Endodermal cell (in vitro differentiated cells): ENCODE data around the gene ACTG2. TPM values are rescaled to one million over a fixed set of nuclear protein-coding genes. Genes with fewer than 3 reads are reported as not detected.

Experiments
- DNase-seq: peaks from one replicate; pipeline ENCODE4 v3.0.0-alpha.2; 2017
- H3K27ac ChIP-seq: 2 replicates; pipeline ENCODE4 v1.5.1; 2013; ENCODE audit warnings: mild to moderate bottlenecking, low read depth, low read length, moderate library complexity
- H3K27me3 ChIP-seq: 2 replicates; pipeline ENCODE4 v1.6.1; 2013; ENCODE audit warnings: mild to moderate bottlenecking, low read length, moderate library complexity; ENCODE audit not compliant: insufficient read depth, control insufficient read depth, poor library complexity, severe bottlenecking
- H3K36me3 ChIP-seq: 2 replicates; pipeline ENCODE4 v1.7.0; 2013; ENCODE audit warnings: mild to moderate bottlenecking, low read length, moderate library complexity; ENCODE audit not compliant: control insufficient read depth, insufficient read depth
- H3K4me1 ChIP-seq: one replicate; pipeline ENCODE4 v1.7.0; 2013; ENCODE audit warnings: low read length; ENCODE audit not compliant: control insufficient read depth, insufficient read depth
- H3K4me3 ChIP-seq: 2 replicates; pipeline ENCODE4 v1.5.1; 2013; ENCODE audit warnings: mild to moderate bottlenecking, low read length, moderate library complexity
- H3K9ac ChIP-seq: 2 replicates; pipeline ENCODE4 v1.6.1; 2013; ENCODE audit warnings: mild to moderate bottlenecking, low read length, moderate library complexity; ENCODE audit not compliant: poor library complexity, severe bottlenecking; ENCODE audit errors: extremely low read depth
- H3K9me3 ChIP-seq: 2 replicates; pipeline ENCODE4 v1.6.1; 2013; ENCODE audit warnings: mild to moderate bottlenecking, low read length, moderate library complexity; ENCODE audit not compliant: control insufficient read depth
- H3K27ac Mint-ChIP-seq: 2 replicates; pipeline ENCODE4 v1.8.0; 2020; ENCODE audit warnings: mixed read lengths
- H3K27me3 Mint-ChIP-seq: 2 replicates; pipeline ENCODE4 v1.8.0; 2021; ENCODE audit warnings: mild to moderate bottlenecking, mixed read lengths; ENCODE audit not compliant: insufficient read depth
- H3K36me3 Mint-ChIP-seq: 2 replicates; pipeline ENCODE4 v1.8.0; 2020; ENCODE audit warnings: low read depth, mixed read lengths
- H3K4me1 Mint-ChIP-seq: 2 replicates; pipeline ENCODE4 v1.8.0; 2020; ENCODE audit warnings: mixed read lengths
- H3K4me3 Mint-ChIP-seq: 2 replicates; pipeline ENCODE4 v1.8.0; 2020; ENCODE audit warnings: mild to moderate bottlenecking, moderate library complexity, mixed read lengths
- H3K9me3 Mint-ChIP-seq: 2 replicates; pipeline ENCODE4 v1.8.0; 2020; ENCODE audit warnings: mild to moderate bottlenecking, mixed read lengths
- WGBS, 2 experiments: methylation state at CpG; one replicate each; pipeline versions ENCODE4 v1.1.5 to v1.1.7; 2013; ENCODE audit warnings: missing lambda C conversion rate in 2 of 2, mixed read lengths in 1 of 2; ENCODE audit not compliant: insufficient coverage in 1 of 2, insufficient read length in 1 of 2; 5-methylcytosine and 5-hydroxymethylcytosine counted together
- total RNA-seq, 2 donors: library from RNA; stranded (reverse); fragmentation: NEBNext Ultra II Directional in 1 of 2; extraction: Animal tissue kit (Norgen Biotek cat#: 25700) in 1 of 2; gene quantifications; 2 replicates in 1 of 2; 3 replicates in 1 of 2; pipeline ENCODE4 v1.2.1, GENCODE V29; 2021
- TF ChIP-seq, protein P1 (sequence below): fragments of 200-600 bp; sonication (generic); conservative IDR thresholded peaks from 2 replicates; pipeline ENCODE4 v1.5.0; 2021; ENCODE audit warnings: antibody characterized with exemption, mild to moderate bottlenecking

ACTG2 gene
- total RNA-seq, 2 donors from 2014 or later, result 1.5 to 1.6 TPM

DNA sequence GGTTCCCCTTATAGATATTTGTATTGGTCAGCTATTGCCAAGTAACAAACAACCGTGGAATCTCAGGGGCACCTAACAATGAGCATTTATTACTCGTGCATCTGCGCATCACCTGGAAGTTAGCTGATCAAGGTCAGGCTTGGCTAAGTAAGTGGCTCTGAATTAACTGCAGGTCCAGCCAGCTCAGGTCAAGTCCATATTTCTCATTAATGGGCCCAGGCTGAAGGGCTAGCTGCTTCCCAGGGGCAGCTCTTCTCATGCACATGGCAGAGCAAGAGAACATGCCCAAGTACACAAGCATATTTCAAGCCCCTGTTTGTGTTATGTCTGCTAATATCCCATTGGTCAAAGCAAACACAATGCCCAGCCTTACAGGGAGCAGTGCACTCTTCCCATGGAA lies 26.0 kb downstream of the ACTG2 start:
- H3K36me3 Mint-ChIP-seq, result no peaks in the 10 kb centered on the region
- H3K36me3 ChIP-seq, result no peaks in the 10 kb centered on the region
- peaks cover 30% of the 10 kb centered on the region for H3K27me3 Mint-ChIP-seq
- TF ChIP-seq, protein P1, sequence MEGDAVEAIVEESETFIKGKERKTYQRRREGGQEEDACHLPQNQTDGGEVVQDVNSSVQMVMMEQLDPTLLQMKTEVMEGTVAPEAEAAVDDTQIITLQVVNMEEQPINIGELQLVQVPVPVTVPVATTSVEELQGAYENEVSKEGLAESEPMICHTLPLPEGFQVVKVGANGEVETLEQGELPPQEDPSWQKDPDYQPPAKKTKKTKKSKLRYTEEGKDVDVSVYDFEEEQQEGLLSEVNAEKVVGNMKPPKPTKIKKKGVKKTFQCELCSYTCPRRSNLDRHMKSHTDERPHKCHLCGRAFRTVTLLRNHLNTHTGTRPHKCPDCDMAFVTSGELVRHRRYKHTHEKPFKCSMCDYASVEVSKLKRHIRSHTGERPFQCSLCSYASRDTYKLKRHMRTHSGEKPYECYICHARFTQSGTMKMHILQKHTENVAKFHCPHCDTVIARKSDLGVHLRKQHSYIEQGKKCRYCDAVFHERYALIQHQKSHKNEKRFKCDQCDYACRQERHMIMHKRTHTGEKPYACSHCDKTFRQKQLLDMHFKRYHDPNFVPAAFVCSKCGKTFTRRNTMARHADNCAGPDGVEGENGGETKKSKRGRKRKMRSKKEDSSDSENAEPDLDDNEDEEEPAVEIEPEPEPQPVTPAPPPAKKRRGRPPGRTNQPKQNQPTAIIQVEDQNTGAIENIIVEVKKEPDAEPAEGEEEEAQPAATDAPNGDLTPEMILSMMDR, result no peak
- no peaks in the 10 kb centered on the region for H3K9me3 ChIP-seq
- WGBS, 2 experiments, result 81 to 88% methylated on average over 3 of the region's 3 CpGs
- H3K4me1 ChIP-seq, result no peaks in the 10 kb centered on the region
- H3K4me3 Mint-ChIP-seq, result no peak overlapping the region
- H3K9me3 Mint-ChIP-seq, result no peaks in the 10 kb centered on the region
- DNase-seq, result peak; percentile 11
- no peak overlapping the region for H3K4me3 ChIP-seq
- H3K27me3 ChIP-seq, result peaks cover 7% of the 10 kb centered on the region
- H3K4me1 Mint-ChIP-seq, result peaks cover 4% of the 10 kb centered on the region
- no peak overlapping the region for H3K9ac ChIP-seq
- no peak overlapping the region for H3K27ac Mint-ChIP-seq
- no peak overlapping the region for H3K27ac ChIP-seq

DNA sequence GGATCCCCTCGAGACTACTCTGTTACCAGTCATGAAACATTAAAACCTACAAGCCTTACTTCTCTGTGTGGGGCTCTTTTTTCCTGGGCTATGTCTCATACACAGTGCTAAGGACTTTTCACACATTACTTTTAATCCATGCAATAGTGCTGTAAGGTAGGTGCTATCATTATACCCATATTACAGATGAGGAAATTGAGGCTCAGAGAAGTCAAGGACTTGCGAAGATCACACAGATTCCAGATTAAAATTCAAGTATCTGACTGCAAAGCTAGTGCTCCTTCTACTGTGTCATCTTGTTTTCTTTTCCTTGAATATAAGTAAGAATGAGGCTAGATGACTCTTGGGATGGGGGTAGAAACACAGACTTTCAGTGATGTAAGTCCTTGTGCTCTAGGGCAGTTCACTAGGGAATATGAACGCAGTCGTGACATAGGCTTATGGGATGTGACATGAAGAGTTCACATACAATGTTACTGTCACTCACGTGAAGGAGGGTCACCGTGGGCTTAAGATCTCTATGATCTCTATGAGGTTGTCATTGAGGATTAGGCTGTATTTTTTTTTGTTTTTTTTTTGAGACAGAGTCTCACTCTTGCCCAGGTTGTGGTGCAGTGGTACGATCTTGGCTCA lies 26.9 kb downstream of the ACTG2 start:
- H3K36me3 ChIP-seq, result no peaks in the 10 kb centered on the region
- Mint-ChIP-seq H3K4me1 (peaks cover 4% of the 10 kb centered on the region), H3K27ac (no peak overlapping the region), H3K27me3 (peaks cover 30% of the 10 kb centered on the region), H3K36me3 (no peaks in the 10 kb centered on the region), H3K9me3 (no peaks in the 10 kb centered on the region), H3K4me3 (no peak overlapping the region)
- no peak overlapping the region for H3K9ac ChIP-seq
- TF ChIP-seq, protein P1, result no peak
- peaks cover 9% of the 10 kb centered on the region for H3K27me3 ChIP-seq
- H3K27ac ChIP-seq, result no peak overlapping the region
- WGBS, 2 experiments, result 95 to 100% methylated on average over 4 to 7 of the region's 7 CpGs
- H3K4me1 ChIP-seq, result no peaks in the 10 kb centered on the region
- no peak overlapping the region for H3K4me3 ChIP-seq
- DNase-seq, result peak; percentile 4
- H3K9me3 ChIP-seq, result no peaks in the 10 kb centered on the region

DNA sequence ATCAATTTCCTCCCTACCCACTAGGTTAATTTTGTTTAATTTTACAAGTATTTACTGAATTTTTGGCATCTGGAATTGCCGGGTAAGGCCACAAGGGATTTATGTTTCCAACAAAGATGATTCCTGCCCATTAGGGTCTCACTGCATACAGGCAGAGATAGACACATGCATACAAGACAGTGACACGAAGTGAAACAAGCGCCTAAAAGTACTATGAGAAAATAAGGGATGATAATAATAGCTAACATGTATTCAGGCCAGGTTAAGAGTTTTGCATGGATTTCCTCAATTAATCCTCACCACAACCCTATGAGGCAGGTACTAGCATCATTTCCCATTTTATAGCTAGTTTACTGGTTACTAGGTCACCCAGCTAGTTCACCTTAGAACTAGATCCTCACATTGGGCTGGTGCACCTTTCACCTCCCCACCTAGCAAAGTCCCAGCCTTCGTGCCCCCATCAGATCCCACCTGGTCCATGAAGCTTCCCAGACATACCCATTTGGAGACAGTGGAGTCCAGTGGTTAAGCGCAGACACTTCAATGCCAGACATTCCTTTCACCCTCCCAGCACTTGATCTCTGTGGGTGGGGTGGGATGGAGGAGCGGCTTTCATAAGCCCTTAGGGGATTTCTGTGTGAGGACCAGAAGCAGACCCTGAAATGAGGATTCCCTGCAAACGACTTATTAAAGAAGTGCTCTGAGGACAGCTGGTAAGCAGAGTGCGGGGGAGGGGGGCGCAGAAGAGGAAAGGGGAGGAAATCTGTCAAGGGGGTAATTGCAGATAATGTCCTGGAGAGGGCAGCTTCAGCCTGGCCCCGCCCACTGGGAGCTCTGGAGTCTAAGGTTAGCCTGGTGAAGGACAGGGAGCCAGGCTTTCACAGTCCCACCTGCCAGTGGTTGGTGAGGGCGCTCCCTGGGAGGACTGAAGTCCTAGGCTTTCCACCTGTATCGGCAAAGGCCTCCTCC lies 28.1 kb downstream of the ACTG2 start:
- no peak overlapping the region for H3K4me3 ChIP-seq
- H3K9ac ChIP-seq, result no peak overlapping the region
- peaks cover 9% of the 10 kb centered on the region for H3K27me3 ChIP-seq
- WGBS, 2 experiments, result 58 to 80% methylated on average over 1 to 12 of the region's 12 CpGs
- DNase-seq, result peak; percentile 92
- H3K36me3 ChIP-seq, result no peaks in the 10 kb centered on the region
- no peak overlapping the region for H3K27ac ChIP-seq
- no peaks in the 10 kb centered on the region for H3K9me3 Mint-ChIP-seq
- H3K9me3 ChIP-seq, result no peaks in the 10 kb centered on the region
- no peak overlapping the region for H3K4me3 Mint-ChIP-seq
- peaks cover 28% of the 10 kb centered on the region for H3K27me3 Mint-ChIP-seq
- H3K36me3 Mint-ChIP-seq, result no peaks in the 10 kb centered on the region
- no peaks in the 10 kb centered on the region for H3K4me1 ChIP-seq
- H3K27ac Mint-ChIP-seq, result no peak overlapping the region
- H3K4me1 Mint-ChIP-seq, result peaks cover 4% of the 10 kb centered on the region
- TF ChIP-seq, protein P1, result peak; percentile 73
